GM19372 (cell line): ENCODE measurements around the gene ZNF273.
"Not testable (repeated sequence)": the region's sequence is repeated elsewhere in the genome, so short reads cannot be mapped to it uniquely, and the experiment has no call there.

Experiments used
- ATAC-seq: cut with Tn5 transposase; IDR thresholded peaks from one replicate; pipeline ENCODE4 v1.9.1; 2021; ENCODE audit warnings: mild to moderate bottlenecking, low read depth, moderate library complexity; ENCODE audit not compliant: unreplicated experiment

ZNF273 gene

GRCh38 chr7:64888901-64889685 lies 14.0 kb upstream of the ZNF273 start:
- peak; percentile 35 for ATAC-seq

GRCh38 chr7:64889686-64890162 lies 13.3 kb upstream of the ZNF273 start:
- no peak for ATAC-seq

GRCh38 chr7:64890273-64890672 lies 12.8 kb upstream of the ZNF273 start:
- not testable (repeated sequence) for ATAC-seq

- no peak for ATAC-seq
These were observed 12.2 kb upstream of the ZNF273 start for GRCh38 chr7:64890761-64891362.

GRCh38 chr7:64891363-64892081 lies 11.6 kb upstream of the ZNF273 start:
- not testable (repeated sequence) for ATAC-seq

- no peak for ATAC-seq
These were observed 11.0 kb upstream of the ZNF273 start for GRCh38 chr7:64892116-64892515.

GRCh38 chr7:64892666-64893309 lies 10.3 kb upstream of the ZNF273 start:
- no peak for ATAC-seq

- ATAC-seq = no peak
These were observed 9.7 kb upstream of the ZNF273 start for GRCh38 chr7:64893401-64893800.

- not testable (repeated sequence) for ATAC-seq
These were observed 640 bp upstream of the ZNF273 start for GRCh38 chr7:64902461-64902805.

- ATAC-seq = no peak
These were observed 935 bp downstream of the ZNF273 start for GRCh38 chr7:64904008-64904407.

- ATAC-seq = no peak
These were observed 2.1 kb downstream of the ZNF273 start for GRCh38 chr7:64905133-64905532.

GRCh38 chr7:64905547-64905946 lies 2.5 kb downstream of the ZNF273 start:
- no peak for ATAC-seq

GRCh38 chr7:64907641-64908326 lies 4.7 kb downstream of the ZNF273 start:
- ATAC-seq = no peak

- no peak for ATAC-seq
These were observed 5.3 kb downstream of the ZNF273 start for GRCh38 chr7:64908358-64908757.

GRCh38 chr7:64914557-64914956 lies 11.5 kb downstream of the ZNF273 start:
- no peak for ATAC-seq

GRCh38 chr7:64915301-64915700 lies 12.2 kb downstream of the ZNF273 start:
- not testable (repeated sequence) for ATAC-seq

- ATAC-seq = not testable (repeated sequence)
These were observed 25.4 kb downstream of the ZNF273 start for GRCh38 chr7:64928252-64929187.

GRCh38 chr7:64934478-64934877 lies 31.4 kb downstream of the ZNF273 start:
- no peak for ATAC-seq

GRCh38 chr7:64938540-64938939 lies 35.5 kb downstream of the ZNF273 start:
- ATAC-seq = no peak
